GM23338 (cell line): ENCODE data around the gene LMF2. TPM values are rescaled to one million over a fixed set of nuclear protein-coding genes. Genes with fewer than 3 reads are reported as not detected.

Experiments
- ATAC-seq: fragments of 200-7000 bp; cut with Tn5 transposase; 3 replicates; pipeline ENCODE4 v1.9.1; 2020
- DNase-seq: peaks from one replicate; pipeline ENCODE4 v3.0.0-alpha.2; 2015; ENCODE audit warnings: low spot score
- H2AFZ ChIP-seq: fragments of 200-600 bp; sonication (generic); 2 replicates; pipeline ENCODE4 v1.8.0; 2016; ENCODE audit warnings: antibody characterized with exemption, mild to moderate bottlenecking, moderate library complexity
- H3F3A ChIP-seq: fragments of 200-600 bp; sonication (generic); replicated peaks from 2 replicates; pipeline ENCODE4 v1.8.0; 2017; ENCODE audit warnings: antibody characterized with exemption, mixed run types, low read depth
- H3K27ac ChIP-seq: fragments of 200-600 bp; sonication (generic); 2 replicates; pipeline ENCODE4 v1.6.1; 2016; ENCODE audit warnings: low read depth
- H3K27me3 ChIP-seq: fragments of 200-600 bp; sonication (generic); 2 replicates; pipeline ENCODE4 v1.8.0; 2016; ENCODE audit warnings: mild to moderate bottlenecking, mixed run types, moderate library complexity; ENCODE audit not compliant: insufficient read depth
- H3K36me3 ChIP-seq: fragments of 200-600 bp; sonication (generic); 2 replicates; pipeline ENCODE4 v1.8.0; 2016; ENCODE audit warnings: mild to moderate bottlenecking; ENCODE audit not compliant: insufficient read depth
- H3K4me1 ChIP-seq: fragments of 200-600 bp; sonication (generic); 2 replicates; pipeline ENCODE4 v1.8.0; 2016; ENCODE audit warnings: mild to moderate bottlenecking, moderate library complexity; ENCODE audit not compliant: insufficient read depth
- H3K4me2 ChIP-seq: fragments of 200-600 bp; sonication (generic); 2 replicates; pipeline ENCODE4 v1.7.1; 2017; ENCODE audit warnings: mixed run types
- H3K4me3 ChIP-seq: fragments of 200-600 bp; sonication (generic); 2 replicates; pipeline ENCODE4 v1.6.1; 2016; ENCODE audit warnings: mixed run types
- H3K79me2 ChIP-seq: fragments of 200-600 bp; sonication (generic); replicated peaks from 2 replicates; pipeline ENCODE4 v1.8.0; 2017; ENCODE audit warnings: mild to moderate bottlenecking; ENCODE audit not compliant: insufficient read depth
- H3K9me2 ChIP-seq: fragments of 200-600 bp; sonication (generic); 2 replicates; pipeline ENCODE4 v1.8.0; 2017; ENCODE audit not compliant: insufficient read depth
- H4K20me1 ChIP-seq: fragments of 200-600 bp; sonication (generic); replicated peaks from 2 replicates; pipeline ENCODE4 v1.8.0; 2017; ENCODE audit warnings: mild to moderate bottlenecking; ENCODE audit not compliant: insufficient read depth
- H3K27ac Mint-ChIP-seq: 2 replicates; pipeline ENCODE4 v1.8.0; 2020; ENCODE audit warnings: inconsistent platforms, mild to moderate bottlenecking, moderate library complexity, mixed read lengths
- H3K27me3 Mint-ChIP-seq: 3 replicates; pipeline ENCODE4 v1.8.0; 2022; ENCODE audit warnings: low read depth, mild to moderate bottlenecking, moderate library complexity, mixed read lengths, inconsistent platforms; ENCODE audit not compliant: insufficient read depth, poor library complexity
- H3K36me3 Mint-ChIP-seq: 3 replicates; pipeline ENCODE4 v1.8.0; 2021; ENCODE audit warnings: low read depth, mild to moderate bottlenecking, inconsistent platforms, moderate library complexity, mixed read lengths
- H3K4me1 Mint-ChIP-seq: 3 replicates; pipeline ENCODE4 v1.8.0; 2020; ENCODE audit warnings: mild to moderate bottlenecking, inconsistent platforms, mixed read lengths
- H3K4me3 Mint-ChIP-seq: 3 replicates; pipeline ENCODE4 v1.8.0; 2021; ENCODE audit warnings: moderate library complexity, mild to moderate bottlenecking, inconsistent platforms, mixed read lengths
- H3K9me3 Mint-ChIP-seq: 3 replicates; pipeline ENCODE4 v1.8.0; 2020; ENCODE audit warnings: moderate library complexity, mild to moderate bottlenecking, inconsistent platforms, mixed read lengths
- CTCF ChIP-seq, 2 experiments: fragments of 200-600 bp in 1 of 2; sonication (generic) in 1 of 2; conservative IDR thresholded peaks; 2 replicates each; pipeline versions ENCODE4 v1.5.1 to v1.6.1; 2016 to 2017; ENCODE audit warnings: antibody characterized with exemption in 2 of 2, low read depth in 2 of 2, mild to moderate bottlenecking in 2 of 2, moderate library complexity in 1 of 2
- ETS1 ChIP-seq: IDR thresholded peaks from 2 replicates; pipeline ENCODE4 v1.6.1; 2016; ENCODE audit warnings: antibody characterized with exemption
- EZH2 ChIP-seq: fragments of 200-600 bp; sonication (generic); IDR thresholded peaks from one replicate; pipeline ENCODE4 v1.8.0; 2017; ENCODE audit warnings: antibody characterized with exemption, mild to moderate bottlenecking, low read depth; ENCODE audit not compliant: unreplicated experiment
- EZH2phosphoT487 ChIP-seq: fragments of 200-600 bp; sonication (generic); IDR thresholded peaks from one replicate; pipeline ENCODE4 v1.8.1; 2018; ENCODE audit warnings: antibody characterized with exemption; ENCODE audit not compliant: unreplicated experiment
- JUNB ChIP-seq: IDR thresholded peaks from one replicate; pipeline ENCODE4 v1.6.1; 2016; ENCODE audit warnings: antibody characterized with exemption; ENCODE audit not compliant: unreplicated experiment
- POLR2AphosphoS5 ChIP-seq: IDR thresholded peaks from 2 replicates; pipeline ENCODE4 v1.6.1; 2016; ENCODE audit warnings: antibody characterized with exemption, low read depth
- REST ChIP-seq: IDR thresholded peaks from one replicate; pipeline ENCODE4 v1.6.1; 2018; ENCODE audit warnings: antibody characterized with exemption; ENCODE audit not compliant: unreplicated experiment
- STAT1 ChIP-seq: IDR thresholded peaks from one replicate; pipeline ENCODE4 v1.6.1; 2016; ENCODE audit warnings: antibody characterized with exemption; ENCODE audit not compliant: unreplicated experiment
- ZNF114 ChIP-seq: fragments of 250-450 bp; sonication (Bioruptor Pico); IDR thresholded peaks from 2 replicates; pipeline ENCODE4 v1.5.0; 2020; ENCODE audit warnings: mild to moderate bottlenecking, moderate library complexity
- ZNF331 ChIP-seq: fragments of 250-450 bp; sonication (Bioruptor Pico); IDR thresholded peaks from 2 replicates; pipeline ENCODE4 v1.5.0; 2020; ENCODE audit warnings: low read depth, mild to moderate bottlenecking, moderate library complexity
- polyA plus RNA-seq: library from polyadenylated mRNA; unstranded; fragments of >200 nt; fragmentation: Nextera tagmentation; extraction: Ambion mirVana; gene quantifications from 2 replicates; pipeline ENCODE4 v1.2.1, GENCODE V29; 2016
- total RNA-seq: library from RNA; depleted of rRNA; stranded (reverse); fragments of >200 nt; shearing (Covaris generic); gene quantifications from 2 replicates; pipeline ENCODE4 v1.2.3, GENCODE V29; 2014

Gene LMF2
- total and polyA plus RNA-seq, 2 experiments from 2014 or later: 15.6 to 36.3 TPM

- no peak for TF ChIP-seq REST
- TF ChIP-seq ETS1: no peak
- TF ChIP-seq CTCF (conservative IDR thresholded peaks at IDR 0.05; ENCODE audit: low read depth in 2 of 2): no peak
- no peak for TF ChIP-seq JUNB
- TF ChIP-seq ZNF331 (CRISPR knock-in tag): no peak
- TF ChIP-seq POLR2AphosphoS5: no peak
These were observed 35.5 kb downstream of the LMF2 start (continued) for GRCh38 chr22:50471962-50472361.

- no peaks in the 10 kb centered on the region for H3F3A ChIP-seq
- H3K79me2 ChIP-seq: peaks cover 61% of the 10 kb centered on the region
- H3K4me3 ChIP-seq: no peak overlapping the region
- H3K4me2 ChIP-seq: no peak overlapping the region
- no peak for ATAC-seq
- no peaks in the 10 kb centered on the region for H3K36me3 ChIP-seq
- DNase-seq: no peak
- no peak overlapping the region for H3K27ac Mint-ChIP-seq
- H3K36me3 Mint-ChIP-seq: peaks cover 7% of the 10 kb centered on the region
- no peaks in the 10 kb centered on the region for H3K9me3 Mint-ChIP-seq
- no peak overlapping the region for H3K4me3 Mint-ChIP-seq
- H3K27ac ChIP-seq: no peak overlapping the region
- peaks cover 38% of the 10 kb centered on the region for H3K4me1 Mint-ChIP-seq
- peaks cover 19% of the 10 kb centered on the region for H3K4me1 ChIP-seq
- H3K9me2 ChIP-seq: no peaks in the 10 kb centered on the region
- H4K20me1 ChIP-seq: peaks cover 40% of the 10 kb centered on the region
- TF ChIP-seq POLR2AphosphoS5 (no peak), EZH2phosphoT487 (no peak), STAT1 (no peak), ZNF114 (CRISPR knock-in tag) (no peak), REST (no peak), ETS1 (no peak), JUNB (no peak), EZH2 (no peak), CTCF (conservative IDR thresholded peaks at IDR 0.05; ENCODE audit: low read depth in 2 of 2) (no peak)
- H3K27me3 ChIP-seq: no peaks in the 10 kb centered on the region
- peaks cover 22% of the 10 kb centered on the region for H3K27me3 Mint-ChIP-seq
- no peak overlapping the region for H2AFZ ChIP-seq
These were observed 36.2 kb downstream of the LMF2 start for GRCh38 chr22:50471197-50471847.
